Mucosa of descending colon (tissue), 3 donors: Measurements from ENCODE around the gene ACP1. TPM values are rescaled to one million over a fixed set of nuclear protein-coding genes. Genes with fewer than 3 reads are reported as not detected.

Experiments
- ATAC-seq: fragments of 200-7000 bp; cut with Tn5 transposase; one replicate; pipeline ENCODE4 v1.9.1; 2020; ENCODE audit warnings: mild to moderate bottlenecking, moderate library complexity
- DNase-seq, 3 donors: peaks; one replicate each; pipeline ENCODE4 v3.0.0-alpha.2; 2020
- H3K36me3 ChIP-seq: fragments of 200-600 bp; one replicate; pipeline ENCODE4 v1.8.0; 2021; ENCODE audit warnings: low read depth, mild to moderate bottlenecking
- H3K4me1 ChIP-seq: fragments of 200-600 bp; one replicate; pipeline ENCODE4 v1.8.0; 2021; ENCODE audit warnings: low read depth, mild to moderate bottlenecking
- H3K4me3 ChIP-seq: fragments of 200-600 bp; one replicate; pipeline ENCODE4 v1.8.0; 2021; ENCODE audit warnings: mild to moderate bottlenecking
- H3K9me3 ChIP-seq: fragments of 200-600 bp; one replicate; pipeline ENCODE4 v1.8.0; 2021; ENCODE audit warnings: mild to moderate bottlenecking
- intact Hi-C, 2 donors: fragments of 100-400 bp; cut with DNase I in 1 of 2; cut with micrococcal nuclease in 1 of 2; formaldehyde crosslinking; loops; one replicate each; pipeline versions ENCODE4 v1.11.0 to v1.11.1; 2022; cut with DNase I, micrococcal nuclease
- total RNA-seq, 3 donors: library from RNA; stranded (reverse); fragmentation: NEBNext Ultra II Directional in 2 of 3; extraction: Animal tissue kit (Norgen Biotek cat#: 25700) in 2 of 3; gene quantifications; one replicate each; pipeline versions ENCODE4 v1.2.1 to v1.2.4, GENCODE V29; 2021 to 2023
- TF ChIP-seq, protein P1 (sequence below): fragments of 200-600 bp; IDR thresholded peaks from one replicate; pipeline ENCODE4 v1.8.0; 2022; ENCODE audit warnings: antibody characterized with exemption, mild to moderate bottlenecking
- donor health status: DM: no; HTN: no; CAD: no; lungs with moderate emphysema.
- donor health status: DM: no; HTN: no; CAD: no.
- donor health status: DM: no; HTN: yes; CAD: no.

Gene ACP1
- total RNA-seq, 3 donors from 2014 or later = 61.9 to 87.3 (median 72.1) TPM

- peaks cover 7% of the 10 kb centered on the region for H3K9me3 ChIP-seq
- intact Hi-C loops = no loop called here
Measured at GRCh38 chr2:256094-256493, 8.7 kb upstream of the ACP1 start.

GRCh38 chr2:257429-257828 is 7.3 kb upstream of the ACP1 start:
- no peak for ATAC-seq
- Histone ChIP-seq H3K9me3 (peaks cover 7% of the 10 kb centered on the region), H3K36me3 (no peaks in the 10 kb centered on the region), H3K4me1 (no peaks in the 10 kb centered on the region), H3K4me3 (no peak overlapping the region)
- no peak for DNase-seq
- intact Hi-C loops = no loop called here
- TF ChIP-seq, protein P1, sequence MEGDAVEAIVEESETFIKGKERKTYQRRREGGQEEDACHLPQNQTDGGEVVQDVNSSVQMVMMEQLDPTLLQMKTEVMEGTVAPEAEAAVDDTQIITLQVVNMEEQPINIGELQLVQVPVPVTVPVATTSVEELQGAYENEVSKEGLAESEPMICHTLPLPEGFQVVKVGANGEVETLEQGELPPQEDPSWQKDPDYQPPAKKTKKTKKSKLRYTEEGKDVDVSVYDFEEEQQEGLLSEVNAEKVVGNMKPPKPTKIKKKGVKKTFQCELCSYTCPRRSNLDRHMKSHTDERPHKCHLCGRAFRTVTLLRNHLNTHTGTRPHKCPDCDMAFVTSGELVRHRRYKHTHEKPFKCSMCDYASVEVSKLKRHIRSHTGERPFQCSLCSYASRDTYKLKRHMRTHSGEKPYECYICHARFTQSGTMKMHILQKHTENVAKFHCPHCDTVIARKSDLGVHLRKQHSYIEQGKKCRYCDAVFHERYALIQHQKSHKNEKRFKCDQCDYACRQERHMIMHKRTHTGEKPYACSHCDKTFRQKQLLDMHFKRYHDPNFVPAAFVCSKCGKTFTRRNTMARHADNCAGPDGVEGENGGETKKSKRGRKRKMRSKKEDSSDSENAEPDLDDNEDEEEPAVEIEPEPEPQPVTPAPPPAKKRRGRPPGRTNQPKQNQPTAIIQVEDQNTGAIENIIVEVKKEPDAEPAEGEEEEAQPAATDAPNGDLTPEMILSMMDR = no peak

More at GRCh38 chr2:256094-256493, 8.7 kb upstream of the ACP1 start:
- DNase-seq = no peak
- Histone ChIP-seq H3K4me1 (no peaks in the 10 kb centered on the region), H3K36me3 (no peaks in the 10 kb centered on the region), H3K4me3 (no peak overlapping the region)
- TF ChIP-seq, protein P1 = no peak
- ATAC-seq = no peak

DNA sequence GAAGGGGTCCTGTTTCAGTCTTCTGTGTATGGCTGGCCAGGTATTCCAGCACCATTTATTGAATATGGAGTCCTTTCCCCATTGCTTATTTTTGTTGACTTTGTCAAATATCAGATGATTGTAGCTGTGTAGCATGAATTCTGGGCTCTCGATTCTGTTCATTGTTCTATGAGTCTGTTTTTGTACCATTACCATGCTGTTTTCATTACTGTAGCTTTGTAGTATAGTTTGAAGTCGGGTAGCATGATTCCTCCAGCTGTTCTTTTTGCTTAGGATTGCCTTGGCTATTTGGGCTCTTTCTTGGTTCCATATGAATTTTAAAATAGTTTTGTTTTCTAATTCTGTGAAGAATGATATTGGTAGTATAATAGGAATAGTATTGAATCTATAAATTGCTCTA is 6.9 kb upstream of the ACP1 start:
- peaks cover 7% of the 10 kb centered on the region for H3K9me3 ChIP-seq
- ATAC-seq (no peak), DNase-seq (no peak)
- no peaks in the 10 kb centered on the region for H3K36me3 ChIP-seq
- H3K4me3 ChIP-seq = no peak overlapping the region
- intact Hi-C loops = no loop called here
- TF ChIP-seq, protein P1 = no peak
- no peaks in the 10 kb centered on the region for H3K4me1 ChIP-seq

DNA sequence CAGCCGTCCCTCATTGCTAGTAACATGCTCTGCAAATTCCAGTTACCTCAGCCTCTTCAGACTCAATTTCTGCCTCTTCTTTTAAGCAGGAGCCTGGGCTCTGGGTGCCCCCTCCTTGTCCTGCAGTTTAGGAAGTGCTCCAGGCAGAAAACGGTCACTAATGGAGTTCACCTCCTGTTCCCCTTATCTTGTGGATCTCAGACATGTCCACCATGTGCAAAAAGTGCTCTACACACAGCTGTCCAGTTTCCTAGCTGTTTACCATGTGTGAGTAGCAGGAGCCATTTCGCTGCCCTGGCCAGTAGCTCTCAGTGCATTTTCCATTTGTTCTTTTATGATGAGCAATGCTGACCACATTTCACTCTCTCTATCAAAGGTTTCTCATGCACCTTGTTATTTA is 5.8 kb upstream of the ACP1 start:
- TF ChIP-seq, protein P1 = no peak
- no peak for ATAC-seq
- H3K4me3 ChIP-seq = no peak overlapping the region

DNA sequence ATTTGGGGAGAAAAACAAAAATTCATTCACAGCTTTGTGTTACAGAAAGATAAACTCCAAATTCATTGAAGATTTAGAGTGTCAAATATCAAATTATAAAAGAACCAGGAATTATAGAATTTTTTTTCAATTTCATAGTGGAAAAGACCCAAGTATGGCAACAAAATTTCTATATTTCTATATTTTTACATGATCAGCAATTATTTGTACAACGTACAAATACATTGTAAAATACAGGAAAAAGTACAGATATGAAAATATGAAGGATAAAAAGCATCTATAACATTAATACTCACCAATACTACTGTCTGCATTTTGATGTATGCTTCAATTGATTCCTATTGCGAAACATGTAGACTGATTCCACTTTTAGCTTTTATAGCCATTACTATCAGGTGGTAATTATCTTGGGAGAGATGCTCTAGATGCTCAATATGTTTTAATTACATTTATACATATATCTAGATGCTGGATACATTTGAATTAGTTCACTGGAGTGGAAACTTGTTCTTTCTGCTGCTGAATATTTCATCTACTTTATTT is 4.9 kb upstream of the ACP1 start:
- Histone ChIP-seq H3K4me1 (no peaks in the 10 kb centered on the region), H3K4me3 (no peak overlapping the region), H3K36me3 (no peaks in the 10 kb centered on the region), H3K9me3 (peaks cover 7% of the 10 kb centered on the region)
- DNase-seq (no peak), ATAC-seq (no peak)
- TF ChIP-seq, protein P1 = no peak
- intact Hi-C loops = no loop called here

More for the DNA sequence above, 5.8 kb upstream of the ACP1 start:
- Histone ChIP-seq H3K9me3 (peaks cover 7% of the 10 kb centered on the region), H3K36me3 (no peaks in the 10 kb centered on the region), H3K4me1 (no peaks in the 10 kb centered on the region)
- no peak for DNase-seq
- intact Hi-C loops = no loop called here
